NCI-H2107 (cell line): Measurements from ENCODE around the gene OGDH.
"Not testable (repeated sequence)": the region's sequence is repeated elsewhere in the genome, so short reads cannot be mapped to it uniquely, and the experiment has no call there.

Experiments used
- DNase-seq: peaks from one replicate; lab custom pipeline; 2025; lab: John Stamatoyannopoulos, UW

The OGDH gene

GRCh38 chr7:44606341-44607140 is at the start of gene OGDH:
OGDH (plus strand) TSS chr7:44606627; CDS start chr7:44624344, 17,717 bp downstream.
- DNase-seq = peak; percentile 98

- DNase-seq = no peak
Measured at GRCh38 chr7:44557485-44557884, 48.9 kb upstream of the OGDH start.

- DNase-seq = no peak
Measured at GRCh38 chr7:44559485-44559884, 46.9 kb upstream of the OGDH start.

- DNase-seq = no peak
Measured at GRCh38 chr7:44561481-44561880, 44.9 kb upstream of the OGDH start.

GRCh38 chr7:44561962-44562621 is 44.3 kb upstream of the OGDH start:
- no peak for DNase-seq

GRCh38 chr7:44562622-44562962 is 43.8 kb upstream of the OGDH start:
- DNase-seq = not testable (repeated sequence)

GRCh38 chr7:44563171-44563679 is 43.2 kb upstream of the OGDH start:
- DNase-seq = no peak

GRCh38 chr7:44564606-44565005 is 41.8 kb upstream of the OGDH start:
- no peak for DNase-seq

GRCh38 chr7:44565097-44565794 is 41.2 kb upstream of the OGDH start:
- peak; percentile 38 for DNase-seq

GRCh38 chr7:44565795-44566559 is 40.5 kb upstream of the OGDH start:
- no peak for DNase-seq

GRCh38 chr7:44566680-44567079 is 39.7 kb upstream of the OGDH start:
- no peak for DNase-seq

GRCh38 chr7:44567884-44568283 is 38.5 kb upstream of the OGDH start:
- no peak for DNase-seq

- no peak for DNase-seq
Measured at GRCh38 chr7:44568771-44569560, 37.5 kb upstream of the OGDH start.

- DNase-seq = no peak
Measured at GRCh38 chr7:44569959-44570358, 36.5 kb upstream of the OGDH start.

- no peak for DNase-seq
Measured at GRCh38 chr7:44572771-44573170, 33.7 kb upstream of the OGDH start.

- peak; percentile 93 for DNase-seq
Measured at GRCh38 chr7:44573464-44574286, 32.8 kb upstream of the OGDH start, which contains the start of gene DDX56. DDX56 (minus strand) TSS chr7:44573908; CDS start chr7:44573895, 13 bp downstream.

GRCh38 chr7:44574287-44574872 is 32.0 kb upstream of the OGDH start:
- DNase-seq = no peak

GRCh38 chr7:44575054-44575453 is 31.4 kb upstream of the OGDH start:
- DNase-seq = no peak

GRCh38 chr7:44576228-44576627 is 30.2 kb upstream of the OGDH start:
- no peak for DNase-seq
